HG03097 (cell line): ENCODE data around the gene IFITM10.

Experiments
- ATAC-seq: cut with Tn5 transposase; IDR thresholded peaks from one replicate; pipeline ENCODE4 v1.9.1; 2021; ENCODE audit not compliant: unreplicated experiment, low FRiP score

The IFITM10 gene

DNA sequence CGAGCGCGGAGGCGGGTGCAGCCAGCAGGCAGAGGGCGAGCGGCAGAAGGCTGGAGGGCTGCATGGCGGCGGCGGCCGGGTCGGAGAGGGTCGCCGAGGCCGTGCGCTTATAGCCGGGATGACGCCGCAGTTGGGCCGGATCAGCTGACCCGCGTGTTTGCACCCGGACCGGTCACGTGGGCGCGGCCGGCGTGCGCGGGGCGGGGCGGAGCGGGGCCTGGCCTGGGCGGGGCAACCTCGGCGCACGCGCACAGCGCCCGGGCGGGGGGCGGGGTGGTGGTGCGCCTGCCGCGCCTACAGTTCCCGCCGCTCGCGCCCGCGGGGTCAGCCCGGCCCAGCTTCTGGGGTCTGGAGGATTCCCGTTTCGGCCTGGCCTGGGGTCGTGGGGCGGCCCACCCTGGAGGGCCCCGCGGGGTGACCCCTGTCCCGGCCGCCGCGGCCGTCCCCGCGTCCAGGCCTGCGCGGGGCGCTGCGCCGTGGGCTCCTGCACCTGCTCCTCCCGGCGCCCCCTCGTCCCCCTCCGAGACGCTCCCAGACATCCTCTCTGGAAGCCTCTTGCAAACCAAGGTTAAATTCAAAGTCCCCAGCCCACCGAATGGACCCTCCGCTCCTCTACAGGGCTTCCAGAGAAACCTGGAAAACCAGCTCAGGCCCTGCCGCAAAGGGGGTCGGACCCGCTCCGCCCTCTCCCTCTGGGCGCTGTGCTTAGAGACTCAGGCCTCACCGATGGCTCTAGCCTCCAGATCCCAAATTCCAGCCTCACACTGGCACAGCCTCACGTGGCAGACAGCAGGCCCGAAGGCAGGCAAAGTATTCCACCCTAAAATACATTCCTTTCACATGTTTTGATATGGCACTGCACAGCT, 13.6 kb upstream of the IFITM10 start, which contains the start of gene CTSD:
TSS of gene CTSD (minus strand) at position 132 of the 866 bp plus-strand sequence. CDS start at position 64, 68 bp downstream.
- peak; percentile 53 for ATAC-seq

DNA sequence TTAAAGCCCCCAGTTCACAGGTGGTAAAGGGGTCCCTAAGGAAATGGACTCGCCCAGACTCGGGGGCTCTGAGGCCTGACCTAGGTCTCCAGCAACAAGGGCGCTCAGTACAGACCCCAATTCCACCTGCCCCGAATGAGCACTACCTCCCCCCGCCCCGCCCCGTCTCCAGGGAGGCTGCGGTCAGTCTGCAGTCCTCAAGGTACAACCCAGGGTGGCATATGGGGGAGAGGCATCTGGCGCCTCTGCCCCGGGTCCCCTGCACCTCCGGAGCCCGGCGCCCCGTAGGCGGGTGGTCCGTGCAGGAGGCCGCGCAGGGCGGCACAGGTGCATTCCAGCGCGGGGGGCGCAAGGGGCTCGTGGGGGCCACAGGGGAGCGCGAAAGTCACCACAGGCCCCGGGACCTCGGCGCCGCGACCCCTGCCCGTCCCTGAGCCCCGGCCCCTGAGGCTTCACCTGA, 13.0 kb upstream of the IFITM10 start:
- no peak for ATAC-seq

DNA sequence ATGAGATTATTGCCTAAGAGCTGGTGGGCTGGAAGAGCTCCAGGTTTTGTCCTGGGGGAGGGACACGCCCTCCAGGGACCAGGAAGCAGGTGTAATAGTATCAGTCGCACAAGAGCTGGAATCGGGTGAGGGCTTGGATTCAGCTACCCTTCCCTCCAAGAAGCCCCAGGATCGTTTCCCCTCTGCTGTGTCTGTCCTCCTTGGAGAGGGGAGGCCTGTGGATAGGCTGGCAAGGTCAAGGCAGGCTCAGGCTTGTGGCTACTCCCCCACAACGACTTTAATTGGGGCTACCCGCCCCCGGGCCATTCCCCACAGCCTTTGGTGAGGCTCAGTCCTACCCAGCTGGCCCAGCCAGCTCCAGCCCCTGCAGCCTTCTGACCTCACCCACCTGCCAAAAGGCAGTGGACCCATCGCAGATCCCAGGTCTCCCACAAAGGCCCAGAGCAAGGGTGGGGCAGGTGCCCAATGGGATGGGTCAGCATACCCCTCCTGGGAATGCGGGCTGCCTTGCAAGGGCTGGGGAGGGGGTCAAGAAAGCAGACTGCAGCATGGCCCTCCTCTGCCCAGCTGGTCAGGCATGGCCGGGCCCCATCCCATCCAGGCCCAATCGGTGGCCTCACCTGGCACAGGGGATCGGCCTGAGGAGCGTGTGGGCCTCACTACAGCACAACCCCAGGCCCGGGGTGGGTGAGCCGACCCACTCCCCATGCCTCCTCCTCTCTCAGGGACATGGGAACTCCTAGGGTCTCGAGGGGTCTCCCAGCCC, 12.3 kb upstream of the IFITM10 start:
- no peak for ATAC-seq

DNA sequence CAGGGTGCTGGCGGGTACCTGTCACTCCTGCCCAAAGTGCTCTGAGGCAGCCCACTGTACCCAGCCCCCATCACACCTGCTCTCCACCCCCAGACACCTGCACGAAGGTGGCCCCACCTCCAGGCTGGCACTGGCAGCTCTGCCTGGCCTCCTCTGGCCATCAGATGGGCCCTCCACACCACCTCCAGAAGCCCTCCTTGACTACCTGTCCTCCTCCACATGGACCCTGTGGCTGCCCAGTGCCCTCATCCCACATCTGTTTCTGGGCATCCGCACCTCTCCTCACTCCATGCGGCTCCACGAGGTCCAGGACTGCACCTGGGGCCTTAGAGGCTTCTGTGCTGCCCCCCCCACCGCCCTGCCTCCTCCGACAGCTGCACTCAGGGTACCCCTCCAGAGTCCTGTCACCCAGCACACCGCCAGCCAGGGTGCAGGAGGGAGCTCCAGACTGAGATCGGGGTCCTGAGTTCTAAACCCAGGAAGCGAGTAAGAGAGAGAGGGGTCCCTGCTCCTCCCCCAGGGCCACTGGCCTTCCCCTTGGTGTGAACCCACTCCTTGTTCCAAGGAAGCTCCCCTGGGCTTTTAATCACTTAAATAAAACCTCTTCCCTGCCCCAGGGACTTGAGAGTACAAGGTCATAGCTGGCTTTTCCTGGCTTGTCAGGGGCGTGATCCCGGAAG, 11.6 kb upstream of the IFITM10 start:
- ATAC-seq: no peak

DNA sequence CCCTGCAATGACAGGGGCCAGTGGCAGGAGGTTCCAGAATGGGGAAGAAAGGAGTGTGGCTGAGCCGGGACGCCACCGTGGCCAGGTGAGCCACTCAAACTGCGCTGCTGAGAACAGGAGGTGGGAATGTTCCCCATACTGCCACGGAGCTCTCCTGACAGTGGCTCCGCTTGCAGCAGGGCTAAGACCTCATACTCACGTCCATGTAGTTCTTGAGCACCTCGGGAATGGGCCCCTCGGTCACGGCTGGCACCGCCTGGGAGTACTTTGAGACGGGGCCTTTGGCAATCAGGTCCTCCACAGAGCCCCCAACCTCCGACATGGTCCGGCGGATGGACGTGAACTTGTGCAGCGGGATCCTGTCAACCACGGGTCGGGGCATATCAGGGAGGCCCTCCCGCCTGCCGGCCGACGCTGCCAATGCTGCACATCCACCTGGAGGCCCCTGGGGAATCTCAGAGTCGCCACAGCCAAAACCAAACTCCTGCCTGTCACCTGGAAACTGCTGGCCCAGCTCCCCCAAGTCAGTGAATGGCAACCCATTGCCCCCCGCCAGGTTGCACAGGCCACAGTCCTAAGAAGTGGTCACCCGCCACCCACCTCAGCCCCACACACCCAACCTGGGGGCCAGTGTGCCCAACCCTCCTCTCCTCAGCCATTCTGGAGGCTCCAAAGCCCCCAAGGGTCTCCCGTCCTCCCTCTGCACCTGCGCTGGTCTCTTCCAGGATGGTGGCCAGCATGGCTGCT, 10.9 kb upstream of the IFITM10 start:
- ATAC-seq: no peak

DNA sequence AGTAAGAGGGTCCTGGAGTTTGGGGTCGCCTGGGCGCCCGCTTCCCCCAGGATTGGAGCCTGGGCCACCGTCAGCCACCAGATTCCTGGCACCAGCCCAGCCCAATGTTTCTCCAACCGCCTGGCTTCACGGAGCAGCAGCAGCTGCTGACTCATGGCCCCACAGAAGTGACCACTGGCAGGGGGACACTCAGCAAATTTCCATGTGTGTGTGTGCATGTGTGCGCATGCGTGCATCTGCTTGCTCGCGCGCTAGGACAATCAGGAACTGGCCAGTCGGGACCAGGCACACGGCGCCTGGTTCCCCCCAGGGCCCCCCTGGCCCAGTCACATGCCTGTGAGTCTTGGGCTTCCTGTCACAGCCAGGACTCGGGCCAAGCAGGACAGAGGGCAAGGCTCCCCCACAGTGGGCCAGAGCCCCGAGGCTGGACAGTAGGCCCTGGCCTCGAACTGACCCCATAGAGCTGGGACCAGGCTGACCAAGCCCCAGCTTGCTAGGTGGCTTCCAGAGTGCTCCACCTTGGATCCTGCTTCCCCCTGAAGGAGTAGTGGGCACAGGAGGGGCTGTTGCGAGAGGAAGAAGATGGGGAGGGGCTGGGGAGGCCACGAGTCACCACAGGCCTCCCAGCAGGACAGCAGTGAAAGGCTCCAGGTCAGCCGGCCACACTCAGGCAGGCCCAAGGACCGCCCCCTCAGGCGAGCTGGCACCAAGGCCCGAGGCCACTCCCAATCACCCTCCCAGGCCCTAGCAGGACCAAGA, 10.1 kb upstream of the IFITM10 start:
- no peak for ATAC-seq

DNA sequence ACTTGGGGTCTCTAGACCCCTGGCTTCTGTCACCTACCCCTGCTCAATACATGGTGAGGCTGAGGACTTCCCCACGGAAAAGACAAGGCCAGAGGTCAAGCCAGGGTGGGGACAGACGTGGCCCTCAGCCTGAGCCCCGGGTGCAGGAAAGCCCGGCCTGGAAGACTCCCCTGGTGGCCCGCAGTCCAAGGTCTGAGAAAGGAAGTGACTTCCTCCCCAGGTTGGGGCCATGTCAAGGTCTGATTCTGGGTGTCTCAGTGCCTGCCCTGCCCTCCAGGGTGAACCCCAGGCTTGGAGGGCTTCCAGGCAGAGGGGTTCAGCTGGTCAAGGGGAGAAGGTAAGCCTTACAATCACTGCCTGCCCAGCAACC, 9.4 kb upstream of the IFITM10 start:
- ATAC-seq: no peak

DNA sequence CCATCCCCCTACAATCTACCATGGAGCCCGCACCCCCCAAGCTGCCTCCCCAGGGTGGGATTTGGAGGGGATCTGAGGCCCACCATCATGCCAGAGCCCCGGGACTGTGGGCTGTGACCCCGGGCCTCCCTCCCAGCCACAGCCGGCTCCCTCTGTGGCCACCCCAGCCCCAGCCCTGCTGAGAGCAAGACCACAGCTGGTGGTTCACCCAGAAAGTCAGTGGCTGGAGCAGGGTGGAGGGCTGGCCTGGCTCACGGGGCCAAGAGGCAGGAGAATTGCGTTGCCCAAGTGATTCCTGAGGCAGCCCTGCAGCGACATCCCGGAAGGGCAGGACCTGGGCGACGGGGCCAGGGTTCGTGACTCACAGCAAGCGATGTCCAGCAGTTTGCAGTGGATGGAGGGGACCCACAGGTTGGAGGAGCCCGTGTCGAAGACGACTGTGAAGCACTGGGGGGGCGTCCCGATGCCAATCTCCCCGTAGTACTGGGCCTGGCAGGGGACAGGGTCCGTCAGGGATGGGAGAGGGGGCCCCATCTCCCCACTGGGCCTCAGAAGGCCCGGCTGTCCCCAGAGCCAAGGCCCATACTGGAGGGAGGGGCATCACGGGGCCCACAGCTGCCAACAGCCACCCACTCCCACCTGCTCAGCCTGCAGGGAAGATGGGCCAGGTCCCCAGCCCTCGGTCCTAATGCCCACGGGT, 8.9 kb upstream of the IFITM10 start:
- ATAC-seq: no peak

DNA sequence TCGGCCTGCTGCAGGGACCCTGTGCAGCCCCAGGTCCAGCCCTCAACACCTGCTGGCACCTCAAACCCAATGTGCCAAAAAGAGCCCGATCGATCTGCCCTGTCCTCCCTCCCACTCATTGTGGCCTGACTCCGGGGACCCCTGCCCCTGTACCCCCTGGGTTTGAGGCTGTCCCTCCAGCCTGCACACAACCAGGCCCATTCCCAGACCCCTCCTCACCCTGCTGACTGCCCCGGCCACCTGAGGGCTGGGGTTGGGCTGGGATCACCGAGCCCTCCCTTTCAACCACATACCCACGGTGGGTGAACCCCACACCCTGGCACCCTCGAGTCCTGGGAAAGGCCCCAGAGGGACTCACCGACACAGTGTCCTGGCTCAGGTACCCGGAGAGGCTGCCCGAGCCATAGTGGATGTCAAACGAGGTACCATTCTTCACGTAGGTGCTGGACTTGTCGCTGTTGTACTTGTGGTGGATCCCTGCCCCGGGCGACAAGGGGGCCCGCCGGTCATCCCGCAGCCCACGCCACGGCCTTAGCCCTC, 8.3 kb upstream of the IFITM10 start:
- no peak for ATAC-seq

DNA sequence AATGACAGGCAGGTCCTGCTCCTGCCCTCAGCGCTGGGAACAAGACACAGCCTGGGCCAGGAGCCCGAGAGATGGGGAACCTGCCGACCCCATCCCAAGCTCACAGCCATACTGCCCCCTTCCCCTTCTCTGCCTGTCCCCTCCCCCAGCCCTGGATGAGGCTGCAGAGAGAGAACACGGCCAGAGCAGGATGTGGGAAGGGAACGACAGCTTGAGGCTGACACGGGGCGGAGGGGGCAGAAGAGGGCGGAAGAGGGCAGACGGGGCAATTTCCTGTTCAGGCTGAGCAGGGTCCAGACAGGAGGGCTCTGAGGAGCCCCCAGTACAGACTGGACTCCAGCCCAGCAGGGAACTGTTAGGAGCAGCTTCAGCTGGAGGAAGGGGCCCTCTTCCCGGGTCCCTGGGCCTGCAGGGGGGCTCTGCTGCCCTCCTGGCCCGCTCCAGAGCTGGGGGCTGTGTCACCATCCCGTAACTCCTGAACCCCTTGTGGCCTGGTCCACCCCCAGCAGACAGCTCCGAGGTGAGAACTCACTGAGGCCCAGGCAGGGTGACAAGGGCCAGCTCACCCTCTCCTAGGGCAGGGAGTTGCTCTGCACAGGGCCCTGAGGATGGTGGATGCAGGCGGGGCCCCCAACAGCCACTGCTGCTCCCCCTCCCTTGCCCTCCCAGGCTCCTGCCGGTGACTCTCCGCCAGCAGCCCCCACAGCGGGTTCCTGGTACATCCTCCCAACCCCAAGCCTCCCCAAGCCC, 7.6 kb upstream of the IFITM10 start:
- ATAC-seq: no peak

DNA sequence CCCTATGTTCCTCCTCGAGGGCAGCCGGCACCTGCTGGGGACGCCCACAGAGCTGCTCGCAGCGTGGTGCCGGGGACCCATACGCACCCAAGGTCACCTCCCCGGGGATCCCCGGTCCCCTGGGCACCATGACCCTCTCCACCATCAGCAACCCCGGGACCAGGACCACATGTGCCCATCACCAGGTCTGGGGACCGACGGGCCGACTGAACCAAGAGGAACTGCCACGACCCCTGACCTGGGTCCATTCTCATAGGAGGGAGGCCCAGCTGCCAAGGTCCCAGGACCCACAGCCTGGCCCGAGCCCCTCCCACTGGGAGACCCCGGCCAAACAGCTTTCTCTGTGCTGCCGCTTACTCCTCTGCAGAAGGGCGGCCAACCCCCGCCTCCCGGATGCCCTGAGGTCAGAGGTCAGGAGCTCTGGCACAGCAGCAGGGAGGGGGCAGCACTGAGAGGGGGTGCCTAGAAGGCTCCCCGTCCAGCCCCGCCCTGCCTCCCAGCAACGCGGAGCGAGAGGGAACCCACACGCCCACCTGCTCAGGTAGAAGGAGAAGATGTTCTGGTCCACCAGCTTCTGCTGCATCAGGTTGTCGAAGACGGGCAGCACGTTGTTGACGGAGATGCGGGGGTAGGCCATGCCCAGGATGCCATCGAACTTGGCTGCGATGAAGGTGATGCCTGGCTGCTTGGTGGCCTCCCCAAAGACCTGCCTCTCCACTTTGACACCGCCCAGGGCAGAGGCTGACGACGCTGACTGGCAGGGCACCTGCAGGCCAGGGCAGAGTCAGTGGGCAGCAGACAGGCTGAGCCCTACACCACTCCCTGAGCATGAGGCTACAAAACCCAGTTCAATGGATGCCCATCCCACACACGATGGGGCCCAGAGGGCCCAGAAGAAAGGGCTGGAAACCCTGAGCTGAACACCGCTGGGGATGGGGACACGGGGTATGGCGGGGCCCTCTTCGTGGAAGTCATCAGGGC, 6.7 kb upstream of the IFITM10 start:
- ATAC-seq: no peak

DNA sequence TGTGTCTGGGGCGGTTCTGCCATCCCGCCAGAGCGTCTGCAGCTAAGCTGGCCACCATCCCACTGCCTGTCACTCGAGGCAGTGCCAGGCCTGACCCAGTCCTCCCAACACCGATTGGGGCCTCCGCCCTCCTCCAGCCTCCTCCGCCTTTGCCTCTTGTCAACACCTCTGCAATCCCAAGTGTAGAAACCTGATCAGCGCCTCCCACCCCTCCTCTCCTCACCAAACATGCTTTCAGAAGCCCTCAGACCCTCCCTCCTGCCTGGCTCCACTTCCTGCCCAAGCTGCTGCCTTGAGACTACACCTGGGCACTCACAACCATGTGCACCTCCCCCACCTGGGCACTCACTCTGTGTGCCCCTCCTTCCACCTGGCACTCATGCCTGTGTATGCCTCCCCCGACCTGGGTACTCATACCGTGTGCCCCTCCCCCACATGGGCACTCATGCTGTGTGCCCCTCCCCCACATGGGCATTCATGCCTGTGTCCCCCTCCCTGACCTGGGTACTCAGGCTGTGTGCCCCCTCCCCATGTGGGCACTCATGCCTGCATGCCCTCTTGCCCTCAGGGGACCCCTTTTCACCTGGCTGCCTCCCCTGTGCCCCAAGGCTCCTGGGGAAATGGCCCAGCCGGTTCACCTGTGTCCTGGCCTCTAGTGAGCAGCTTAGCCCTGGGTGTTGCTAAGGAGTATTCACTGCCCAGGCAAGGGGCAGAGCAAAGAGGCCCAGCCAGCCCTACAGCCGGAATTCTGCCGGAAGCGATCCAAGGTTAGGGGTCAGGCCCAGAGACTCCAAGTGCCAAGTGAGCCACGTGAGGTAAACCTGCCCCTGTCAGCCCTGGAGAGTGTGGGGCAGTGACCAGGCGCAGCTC, 5.5 kb upstream of the IFITM10 start:
- ATAC-seq: no peak

DNA sequence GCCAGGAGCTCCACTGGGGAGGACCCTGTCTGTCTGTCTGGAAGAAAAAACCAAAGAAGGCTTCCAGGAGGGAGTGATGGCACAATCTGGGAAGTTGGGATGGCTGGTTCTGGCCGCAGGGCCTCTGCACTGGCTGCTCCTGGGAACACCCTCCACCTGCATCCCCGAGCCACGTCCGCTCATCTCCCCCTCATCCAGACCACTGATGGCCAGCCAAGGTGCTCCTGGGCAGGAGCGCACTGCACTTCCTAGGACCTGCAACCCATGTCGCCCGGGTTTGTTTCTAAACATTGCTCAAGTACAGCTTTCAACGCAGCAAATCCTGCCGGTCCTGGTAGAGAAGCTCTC, 4.9 kb upstream of the IFITM10 start:
- ATAC-seq: no peak

DNA sequence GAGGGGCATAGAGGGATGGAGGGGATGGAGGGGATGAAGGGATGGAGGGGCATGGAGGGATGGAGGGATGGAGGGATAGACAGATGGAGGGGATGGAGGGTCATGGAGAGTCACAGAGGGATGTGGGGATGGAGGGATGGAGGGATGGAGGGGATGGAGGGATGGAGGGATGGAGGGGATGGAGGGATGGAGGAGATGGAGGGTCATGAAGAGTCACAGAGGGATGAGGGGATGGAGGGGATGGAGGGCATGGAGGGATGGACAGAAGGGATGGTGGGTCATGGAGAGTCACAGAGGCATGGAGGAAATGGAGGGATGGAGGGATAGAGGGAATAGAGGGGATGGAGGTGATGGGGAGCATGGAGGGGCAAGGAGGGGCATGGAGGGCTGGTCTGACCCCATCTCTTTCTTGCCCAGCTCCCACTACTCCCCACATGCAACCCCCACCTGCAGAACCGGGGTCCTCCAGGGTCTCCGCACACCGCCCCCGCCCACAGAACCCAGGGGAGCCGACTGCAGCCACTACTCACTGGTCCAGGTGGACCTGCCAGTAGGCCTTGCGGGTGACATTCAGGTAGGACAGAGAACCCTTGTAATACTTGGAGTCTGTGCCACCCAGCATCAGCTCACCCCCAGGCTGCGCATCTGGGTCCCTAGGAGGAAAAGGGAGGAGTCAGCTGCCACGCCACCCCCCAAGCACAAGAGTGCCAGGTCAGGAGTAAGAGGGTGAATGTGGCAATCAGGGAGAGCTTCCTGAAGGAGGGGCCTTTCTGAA, 4.2 kb upstream of the IFITM10 start:
- no peak for ATAC-seq

DNA sequence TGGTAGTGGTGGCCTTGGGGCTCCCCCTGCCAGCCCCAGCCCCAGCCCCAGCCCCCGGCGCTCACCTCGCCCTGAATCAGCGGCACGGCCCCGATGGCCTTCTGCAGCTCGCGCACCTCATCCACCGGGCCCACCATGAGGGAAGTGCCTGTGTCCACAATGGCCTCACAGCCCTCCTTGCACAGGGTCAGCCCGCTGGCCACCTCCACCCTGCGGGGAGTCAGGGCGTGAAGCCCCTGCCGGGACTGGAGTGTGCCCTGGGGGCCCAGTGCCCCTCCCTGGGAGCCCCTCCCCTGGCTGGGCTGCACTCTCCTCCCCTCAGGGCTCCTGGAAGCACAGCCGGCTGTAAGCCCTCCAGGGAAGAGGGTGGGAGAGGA, 3.5 kb upstream of the IFITM10 start:
- no peak for ATAC-seq
